Measurements from ENCODE around the gene SEPTIN2.
A peak's percentile ranks its signal among the peaks of the same experiment; 100 is the strongest.

SEPTIN2 gene

GRCh38 chr2:241351640-241352031, 35.9 kb downstream of the SEPTIN2 start:
- Histone ChIP-seq H2BK5ac (ENCODE audit: low read length) (no peak overlapping the region), H3K79me2 (ENCODE audit: control insufficient read depth, insufficient read depth, low read length) (peaks cover 3% of the 10 kb centered on the region), H3K4me2 (ENCODE audit: low read length) (no peak overlapping the region), H3K18ac (ENCODE audit: low read length) (no peak overlapping the region), H4K5ac (ENCODE audit: low read length) (no peak overlapping the region), H4K8ac (ENCODE audit: low read depth, low read length) (no peak overlapping the region), H3K56ac (ENCODE audit: low read length) (no peak overlapping the region), H3K4ac (ENCODE audit: low read depth, low read length) (no peak overlapping the region), H3K9ac (ENCODE audit: low read length) (no peak overlapping the region), H3K36me3 (ENCODE audit: control insufficient read depth, insufficient read depth, low read length) (peaks cover 13% of the 10 kb centered on the region), H2AK5ac (ENCODE audit: low read length) (no peak overlapping the region), H3K27me3 (ENCODE audit: insufficient read depth, low read length, poor library complexity) (no peaks in the 10 kb centered on the region), H3K23ac (ENCODE audit: low read length) (no peak overlapping the region), H3K27ac (ENCODE audit: low read depth, low read length) (no peak overlapping the region), H3K4me3 (ENCODE audit: low read length) (no peak overlapping the region), H3K4me1 (ENCODE audit: control insufficient read depth, low read depth, low read length) (peaks cover 7% of the 10 kb centered on the region), H2BK15ac (replicated peaks; ENCODE audit: low read depth) (no peak overlapping the region), H2BK120ac (ENCODE audit: low read depth, low read length) (no peak overlapping the region), H3K79me1 (ENCODE audit: low read length) (peaks cover 2% of the 10 kb centered on the region)
- DNase-seq, result no peak
- WGBS (ENCODE audit: extremely low coverage, insufficient coverage, low lambda C conversion rate), result no CpG with 5 or more reads among the region's 3 CpGs

- H3K27ac ChIP-seq (ENCODE audit: low read depth, low read length), result no peak overlapping the region
These were observed 36.5 kb downstream of the SEPTIN2 start for GRCh38 chr2:241352227-241352626.

DNA sequence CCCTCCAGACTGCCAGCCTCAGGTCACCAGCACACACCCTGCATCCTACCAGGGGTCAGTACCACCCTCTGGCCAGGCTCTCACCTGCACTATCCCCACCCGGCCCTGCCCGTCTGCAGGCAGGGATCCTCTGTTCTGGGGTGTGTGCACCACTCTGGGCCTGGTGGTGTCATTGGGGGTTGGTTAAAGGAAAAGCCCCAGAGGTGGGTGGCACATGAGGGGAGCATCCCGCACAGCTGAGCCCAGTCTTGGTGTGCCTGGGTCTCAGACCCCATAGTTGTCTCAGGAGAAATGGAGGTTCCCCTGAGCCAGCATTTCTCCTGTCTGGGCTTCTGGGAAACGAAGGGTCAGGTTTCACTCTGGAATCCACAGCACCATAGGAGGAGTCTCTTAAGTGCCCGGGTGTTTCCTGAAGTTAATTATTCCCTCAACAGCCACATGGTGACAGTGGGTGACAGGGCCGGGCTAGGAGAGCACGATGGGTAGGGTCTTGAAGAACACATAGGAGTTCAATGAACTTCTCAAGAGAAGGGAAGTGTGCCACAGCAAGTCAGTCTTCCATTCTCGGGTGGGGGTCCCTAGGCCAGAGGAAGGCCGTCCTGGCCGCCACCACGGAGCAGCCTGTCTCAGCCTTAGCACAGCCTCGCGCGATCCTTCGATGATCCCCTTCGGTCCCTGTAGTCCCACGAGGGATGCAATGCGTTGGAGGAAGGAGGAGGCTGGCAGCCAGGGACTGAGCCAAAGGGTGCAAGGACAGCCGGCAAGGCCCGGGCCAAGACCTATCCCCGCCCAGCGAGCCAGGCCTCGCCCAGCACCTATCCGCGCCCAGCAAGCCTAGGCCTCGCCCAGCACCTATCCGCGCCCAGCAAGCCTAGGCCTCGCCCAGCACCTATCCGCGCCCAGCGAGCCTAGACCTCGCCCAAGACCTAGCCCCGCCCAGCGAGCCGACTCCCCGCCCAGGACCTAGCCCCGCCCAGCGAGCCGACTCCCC, 39.2 kb downstream of the SEPTIN2 start:
- Histone ChIP-seq H2BK15ac (replicated peaks; ENCODE audit: low read depth) (no peak overlapping the region), H3K27me3 (ENCODE audit: insufficient read depth, low read length, poor library complexity) (no peaks in the 10 kb centered on the region), H3K4me3 (ENCODE audit: low read length) (no peak overlapping the region), H2BK5ac (ENCODE audit: low read length) (no peak overlapping the region), H3K9ac (ENCODE audit: low read length) (peak overlapping the region; percentile 71), H3K27ac (ENCODE audit: low read depth, low read length) (peak overlapping the region; percentile 70), H2BK120ac (ENCODE audit: low read depth, low read length) (no peak overlapping the region), H3K4me2 (ENCODE audit: low read length) (peak overlapping the region; percentile 47), H3K56ac (ENCODE audit: low read length) (peak overlapping the region; percentile 82), H3K18ac (ENCODE audit: low read length) (no peak overlapping the region), H4K5ac (ENCODE audit: low read length) (no peak overlapping the region), H3K36me3 (ENCODE audit: control insufficient read depth, insufficient read depth, low read length) (peaks cover 10% of the 10 kb centered on the region), H3K79me1 (ENCODE audit: low read length) (peaks cover 21% of the 10 kb centered on the region), H4K8ac (ENCODE audit: low read depth, low read length) (no peak overlapping the region), H3K4ac (ENCODE audit: low read depth, low read length) (no peak overlapping the region), H2AK5ac (ENCODE audit: low read length) (no peak overlapping the region), H3K4me1 (ENCODE audit: control insufficient read depth, low read depth, low read length) (peaks cover 15% of the 10 kb centered on the region), H3K79me2 (ENCODE audit: control insufficient read depth, insufficient read depth, low read length) (peaks cover 32% of the 10 kb centered on the region), H3K23ac (ENCODE audit: low read length) (no peak overlapping the region)
- no CpG with 5 or more reads among the region's 40 CpGs for WGBS (ENCODE audit: extremely low coverage, insufficient coverage, low lambda C conversion rate)
- DNase-seq, result peak; percentile 97

More at GRCh38 chr2:241352227-241352626, 36.5 kb downstream of the SEPTIN2 start:
- no peak overlapping the region for H3K56ac ChIP-seq (ENCODE audit: low read length)
- H2AK5ac ChIP-seq (ENCODE audit: low read length), result no peak overlapping the region
- H3K4me1 ChIP-seq (ENCODE audit: control insufficient read depth, low read depth, low read length), result peaks cover 10% of the 10 kb centered on the region
- no peak overlapping the region for H2BK120ac ChIP-seq (ENCODE audit: low read depth, low read length)
- no peak overlapping the region for H3K4ac ChIP-seq (ENCODE audit: low read depth, low read length)
- H3K4me3 ChIP-seq (ENCODE audit: low read length), result no peak overlapping the region
- no peak overlapping the region for H3K23ac ChIP-seq (ENCODE audit: low read length)
- H3K79me1 ChIP-seq (ENCODE audit: low read length), result peaks cover 6% of the 10 kb centered on the region
- H3K4me2 ChIP-seq (ENCODE audit: low read length), result no peak overlapping the region
- DNase-seq, result no peak
- H3K36me3 ChIP-seq (ENCODE audit: control insufficient read depth, insufficient read depth, low read length), result peaks cover 12% of the 10 kb centered on the region
- H3K18ac ChIP-seq (ENCODE audit: low read length), result no peak overlapping the region
- no CpG with 5 or more reads among the region's 3 CpGs for whole genome bisulfite sequencing (ENCODE audit: extremely low coverage, insufficient coverage, low lambda C conversion rate)
- no peak overlapping the region for H2BK15ac ChIP-seq (replicated peaks; ENCODE audit: low read depth)
- no peak overlapping the region for H3K9ac ChIP-seq (ENCODE audit: low read length)
- H4K8ac ChIP-seq (ENCODE audit: low read depth, low read length), result no peak overlapping the region
- H4K5ac ChIP-seq (ENCODE audit: low read length), result no peak overlapping the region
- no peaks in the 10 kb centered on the region for H3K27me3 ChIP-seq (ENCODE audit: insufficient read depth, low read length, poor library complexity)
- H3K79me2 ChIP-seq (ENCODE audit: control insufficient read depth, insufficient read depth, low read length), result peaks cover 9% of the 10 kb centered on the region
- no peak overlapping the region for H2BK5ac ChIP-seq (ENCODE audit: low read length)

DNA sequence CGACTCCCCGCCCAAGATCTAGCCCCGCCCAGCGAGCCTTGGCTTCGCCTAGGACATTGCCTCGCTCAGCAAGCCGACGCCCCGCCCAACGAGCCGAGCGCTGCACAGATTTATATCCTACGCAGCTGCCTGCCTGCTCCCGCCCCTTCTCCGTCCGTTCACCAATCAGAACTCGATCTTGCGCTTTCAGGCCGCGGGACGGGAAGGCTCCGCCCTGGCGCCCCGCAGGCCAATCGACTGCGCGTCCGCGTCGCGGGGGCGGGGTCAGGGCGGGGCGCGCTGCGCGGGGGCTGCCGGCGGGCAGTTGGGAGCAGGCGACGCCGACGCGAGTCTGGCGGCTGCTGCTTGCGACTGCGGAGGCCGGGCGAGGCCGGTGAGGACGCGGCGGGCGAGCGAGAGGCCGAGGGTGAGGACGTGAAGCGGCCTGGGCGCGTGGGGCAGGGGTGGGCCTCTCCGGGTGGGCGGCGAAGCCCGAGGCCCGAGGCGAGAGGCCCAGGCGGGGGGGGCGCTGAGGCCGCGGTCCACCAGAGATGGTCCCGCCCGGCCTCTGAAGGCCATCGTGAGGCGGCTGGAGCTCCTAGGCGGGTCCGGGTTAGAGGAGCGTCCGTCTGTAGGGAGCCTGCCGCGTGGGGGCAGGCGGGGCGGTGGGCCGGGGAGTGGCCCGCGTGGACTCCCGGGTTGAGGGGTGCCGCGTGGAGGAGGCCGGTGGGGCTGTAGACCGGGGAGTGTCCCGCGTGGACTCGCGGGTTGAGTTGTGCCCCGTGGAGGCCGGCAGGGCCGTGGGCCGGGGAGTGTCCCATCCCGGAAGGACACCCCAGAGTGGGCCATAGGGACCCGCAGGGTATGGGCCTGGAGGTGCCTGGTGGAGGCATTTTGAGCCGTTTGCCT, 40.5 kb downstream of the SEPTIN2 start, which contains the start of gene FARP2:
Gene FARP2 (plus strand): TSS at position 303 of the 888 bp plus-strand sequence. CDS start 16,823 bp downstream, outside the sequence.
- Histone ChIP-seq H3K79me1 (ENCODE audit: low read length) (peaks cover 22% of the 10 kb centered on the region), H3K4me2 (ENCODE audit: low read length) (peak within 1 kb of the TSS; percentile 87), H3K79me2 (ENCODE audit: control insufficient read depth, insufficient read depth, low read length) (peaks cover 35% of the 10 kb centered on the region), H2BK15ac (replicated peaks; ENCODE audit: low read depth) (no peak within 1 kb of the TSS), H3K9ac (ENCODE audit: low read length) (peak within 1 kb of the TSS; percentile 87), H4K5ac (ENCODE audit: low read length) (no peak within 1 kb of the TSS), H3K23ac (ENCODE audit: low read length) (no peak within 1 kb of the TSS), H3K4me1 (ENCODE audit: control insufficient read depth, low read depth, low read length) (peaks cover 18% of the 10 kb centered on the region), H2BK120ac (ENCODE audit: low read depth, low read length) (no peak within 1 kb of the TSS), H3K27me3 (ENCODE audit: insufficient read depth, low read length, poor library complexity) (no peaks in the 10 kb centered on the region), H3K27ac (ENCODE audit: low read depth, low read length) (peak within 1 kb of the TSS; percentile 65), H3K36me3 (ENCODE audit: control insufficient read depth, insufficient read depth, low read length) (peaks cover 2% of the 10 kb centered on the region), H2BK5ac (ENCODE audit: low read length) (no peak within 1 kb of the TSS), H3K18ac (ENCODE audit: low read length) (peak within 1 kb of the TSS; percentile 43), H3K4me3 (ENCODE audit: low read length) (peak within 1 kb of the TSS; percentile 84), H4K8ac (ENCODE audit: low read depth, low read length) (no peak within 1 kb of the TSS), H3K4ac (ENCODE audit: low read depth, low read length) (peak within 1 kb of the TSS; percentile 64), H2AK5ac (ENCODE audit: low read length) (no peak within 1 kb of the TSS), H3K56ac (ENCODE audit: low read length) (peak within 1 kb of the TSS; percentile 94)
- no CpG with 5 or more reads among the region's 101 CpGs for WGBS (ENCODE audit: extremely low coverage, insufficient coverage, low lambda C conversion rate)
- peak; percentile 99 for DNase-seq

DNA sequence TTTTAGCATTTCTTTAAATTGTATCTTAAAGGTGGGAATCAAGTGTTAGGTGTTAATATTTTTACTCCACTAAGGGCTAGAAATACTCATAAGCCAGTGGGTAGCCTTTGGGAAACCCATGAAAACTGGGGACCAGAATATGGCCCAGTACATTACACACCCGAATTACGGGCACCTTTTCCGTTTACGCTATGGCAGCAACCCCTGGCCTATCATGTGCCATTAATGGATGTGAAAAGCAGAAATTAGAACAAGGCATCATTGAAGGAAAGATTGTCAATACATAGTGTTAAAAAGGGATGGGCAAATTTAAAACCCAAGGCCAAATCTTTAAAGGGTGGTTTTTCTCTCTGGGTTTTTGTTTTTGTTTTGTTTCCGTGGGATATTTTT, 41.1 kb downstream of the SEPTIN2 start:
- H3K18ac ChIP-seq (ENCODE audit: low read length), result no peak overlapping the region
- H4K8ac ChIP-seq (ENCODE audit: low read depth, low read length), result no peak overlapping the region
- H3K4me2 ChIP-seq (ENCODE audit: low read length), result peak overlapping the region; percentile 87
- H2BK120ac ChIP-seq (ENCODE audit: low read depth, low read length), result no peak overlapping the region
- H3K36me3 ChIP-seq (ENCODE audit: control insufficient read depth, insufficient read depth, low read length), result no peaks in the 10 kb centered on the region
- H3K4me1 ChIP-seq (ENCODE audit: control insufficient read depth, low read depth, low read length), result peaks cover 18% of the 10 kb centered on the region
- H3K79me2 ChIP-seq (ENCODE audit: control insufficient read depth, insufficient read depth, low read length), result peaks cover 35% of the 10 kb centered on the region
- H4K5ac ChIP-seq (ENCODE audit: low read length), result no peak overlapping the region
- H3K27ac ChIP-seq (ENCODE audit: low read depth, low read length), result no peak overlapping the region
- peak overlapping the region; percentile 84 for H3K4me3 ChIP-seq (ENCODE audit: low read length)
- peaks cover 22% of the 10 kb centered on the region for H3K79me1 ChIP-seq (ENCODE audit: low read length)
- no peak overlapping the region for H2BK5ac ChIP-seq (ENCODE audit: low read length)
- peak overlapping the region; percentile 87 for H3K9ac ChIP-seq (ENCODE audit: low read length)
- no peak overlapping the region for H2BK15ac ChIP-seq (replicated peaks; ENCODE audit: low read depth)
- no peaks in the 10 kb centered on the region for H3K27me3 ChIP-seq (ENCODE audit: insufficient read depth, low read length, poor library complexity)
- H3K4ac ChIP-seq (ENCODE audit: low read depth, low read length), result no peak overlapping the region
- no peak for DNase-seq
- H2AK5ac ChIP-seq (ENCODE audit: low read length), result no peak overlapping the region
- no peak overlapping the region for H3K23ac ChIP-seq (ENCODE audit: low read length)
- peak overlapping the region; percentile 94 for H3K56ac ChIP-seq (ENCODE audit: low read length)
- no CpG with 5 or more reads among the region's 5 CpGs for WGBS (ENCODE audit: extremely low coverage, insufficient coverage, low lambda C conversion rate)
